HCT116 (cell line): ENCODE results near the gene MYLK. TPM values are rescaled to one million over a fixed set of nuclear protein-coding genes. Genes with fewer than 3 reads are reported as not detected.

Experiments
- ATAC-seq: fragments of 200-7000 bp; cut with Tn5 transposase; 2 replicates; pipeline ENCODE4 v1.9.1; 2020; ENCODE audit warnings: mild to moderate bottlenecking, moderate library complexity
- BruUV-seq: library from RNA; stranded (reverse); fragments of 400-500 nt; replicated peaks from 2 replicates; lab custom pipeline; 2021; lab: Mats Ljungman, UMichigan
- CTCF ChIA-PET: fragments of 300-600 bp; sonication (Branson Sonifier 250); formaldehyde crosslinking; loops from one replicate; lab custom pipeline; 2021; ENCODE audit warnings: antibody characterized with exemption; lab: Charles Lee
- POLR2A ChIA-PET: fragments of 300-600, 350-600 bp; sonication (Branson Sonifier 250); formaldehyde crosslinking; loops from one replicate; lab custom pipeline; 2021; ENCODE audit warnings: antibody characterized with exemption; lab: Charles Lee
- RAD21 ChIA-PET, 2 experiments: fragments of 300-600 bp; sonication (Branson Sonifier 250); formaldehyde crosslinking; loops; one replicate each; lab custom pipeline; 2023; ENCODE audit warnings: low total read pairs in 2 of 2; ENCODE audit not compliant: uncharacterized antibody in 2 of 2, unreplicated experiment in 2 of 2, low non-redundant PET in 1 of 2; lab: Charles Lee
- DNase-seq: peaks from one replicate; pipeline ENCODE4 v3.0.0-alpha.2; 2010; ENCODE audit warnings: low read depth, low spot score
- H2AFZ ChIP-seq: fragments of 200-600 bp; shearing (Covaris generic), sonication (generic); 2 replicates; pipeline ENCODE4 v1.6.1; 2017; ENCODE audit warnings: low read depth, mixed run types, mixed read lengths, antibody characterized with exemption, low read length; ENCODE audit not compliant: poor library complexity, severe bottlenecking
- H3K27ac ChIP-seq: 2 replicates; pipeline ENCODE4 v1.5.1; 2012; ENCODE audit warnings: low read depth, low read length
- H3K27me3 ChIP-seq: fragments of 200-600 bp; sonication (generic); 2 replicates; pipeline ENCODE4 v1.6.1; 2016; ENCODE audit warnings: mixed run types, low read length, mixed read lengths; ENCODE audit not compliant: insufficient read depth
- H3K36me3 ChIP-seq, 2 experiments: fragments of 200-500 bp in 1 of 2; fragments of 200-600 bp in 1 of 2; sonication (Bioruptor generic) in 1 of 2; sonication (generic) in 1 of 2; 2 replicates each; pipeline versions ENCODE4 v1.5.1 to v1.6.1; 2014 to 2016; ENCODE audit warnings: low read length in 2 of 2, inconsistent platforms in 1 of 2, mixed read lengths in 1 of 2, mixed run types in 1 of 2; ENCODE audit not compliant: insufficient read depth in 2 of 2, control insufficient read depth in 1 of 2
- H3K4me1 ChIP-seq, 2 experiments: fragments of 200-600 bp in 1 of 2; sonication (generic) in 1 of 2; 2 replicates each; pipeline versions ENCODE4 v1.5.1 to v1.6.1; 2012 to 2017; ENCODE audit warnings: low read length in 2 of 2, inconsistent platforms in 1 of 2, mild to moderate bottlenecking in 1 of 2, mixed read lengths in 1 of 2, mixed run types in 1 of 2, moderate library complexity in 1 of 2; ENCODE audit not compliant: insufficient read depth in 2 of 2, control insufficient read depth in 1 of 2
- H3K4me2 ChIP-seq: fragments of 200-600 bp; sonication (generic); 2 replicates; pipeline ENCODE4 v1.6.1; 2017; ENCODE audit warnings: mixed run types, low read length, mixed read lengths
- H3K4me3 ChIP-seq, 2 experiments: fragments of 200-600 bp in 1 of 2; sonication (generic) in 1 of 2; replicated peaks in 1 of 2; 2 replicates each; pipeline ENCODE4 v1.5.1; 2011 to 2016; ENCODE audit warnings: low read length in 2 of 2, control low read depth in 1 of 2, low read depth in 1 of 2, mild to moderate bottlenecking in 1 of 2, mixed read lengths in 1 of 2, mixed run types in 1 of 2
- H3K79me2 ChIP-seq: fragments of 200-600 bp; sonication (generic); 2 replicates; pipeline ENCODE4 v1.6.1; 2017; ENCODE audit warnings: mild to moderate bottlenecking, mixed run types, low read length, moderate library complexity, mixed read lengths; ENCODE audit not compliant: insufficient read depth
- H3K9ac ChIP-seq: fragments of 200-600 bp; sonication (generic); 2 replicates; pipeline ENCODE4 v1.6.1; 2016; ENCODE audit warnings: low read length, mixed read lengths
- H3K9me2 ChIP-seq: fragments of 200-600 bp; sonication (generic), shearing (Covaris generic); 2 replicates; pipeline ENCODE4 v1.6.1; 2017; ENCODE audit warnings: mixed run types, mild to moderate bottlenecking, moderate library complexity; ENCODE audit not compliant: insufficient read depth
- H3K9me3 ChIP-seq, 2 experiments: fragments of 200-500 bp in 1 of 2; fragments of 200-600 bp in 1 of 2; sonication (Bioruptor generic) in 1 of 2; sonication (generic) in 1 of 2; 2 replicates each; pipeline ENCODE4 v1.6.1; 2014 to 2017; ENCODE audit warnings: low read length in 2 of 2, mixed read lengths in 2 of 2, inconsistent platforms in 1 of 2, low read depth in 1 of 2, mild to moderate bottlenecking in 1 of 2, mixed run types in 1 of 2, moderate library complexity in 1 of 2; ENCODE audit not compliant: control insufficient read depth in 1 of 2, insufficient read depth in 1 of 2
- H4K20me1 ChIP-seq: fragments of 200-600 bp; sonication (generic), shearing (Covaris generic); 2 replicates; pipeline ENCODE4 v1.6.1; 2017; ENCODE audit warnings: mixed run types, mild to moderate bottlenecking, moderate library complexity; ENCODE audit not compliant: insufficient read depth
- ATF3 ChIP-seq: IDR thresholded peaks from 2 replicates; pipeline ENCODE4 v1.6.1; 2012
- CBX3 ChIP-seq: IDR thresholded peaks from 2 replicates; pipeline ENCODE4 v1.6.1; 2012; ENCODE audit warnings: low read depth
- CEBPB ChIP-seq: IDR thresholded peaks from 2 replicates; pipeline ENCODE4 v1.6.1; 2012; ENCODE audit warnings: low read depth
- CTCF ChIP-seq, 3 experiments: fragments of 200-600 bp in 1 of 3; sonication (generic) in 1 of 3; IDR thresholded peaks in 2 of 3; conservative IDR thresholded peaks in 1 of 3; 2 replicates each; pipeline ENCODE4 v1.5.1; 2012 to 2017; ENCODE audit warnings: low read depth in 2 of 3, low read length in 2 of 3, antibody characterized with exemption in 1 of 3, borderline replicate concordance in 1 of 3, control low read depth in 1 of 3, mild to moderate bottlenecking in 1 of 3, mixed read lengths in 1 of 3, mixed run types in 1 of 3, moderate library complexity in 1 of 3; ENCODE audit not compliant: insufficient read depth in 1 of 3
- ELF1 ChIP-seq: IDR thresholded peaks from 2 replicates; pipeline ENCODE4 v1.6.1; 2012; ENCODE audit warnings: low read depth, borderline replicate concordance
- EZH2phosphoT487 ChIP-seq: fragments of 200-600 bp; IDR thresholded peaks from 2 replicates; pipeline ENCODE4 v1.6.1; 2018; ENCODE audit warnings: antibody characterized with exemption, borderline replicate concordance
- FOSL1 ChIP-seq: IDR thresholded peaks from 2 replicates; pipeline ENCODE4 v1.6.1; 2012; ENCODE audit warnings: low read depth
- JUND ChIP-seq: IDR thresholded peaks from 2 replicates; pipeline ENCODE4 v1.6.1; 2012
- MAX ChIP-seq: IDR thresholded peaks from 2 replicates; pipeline ENCODE4 v1.6.1; 2012
- POLR2A ChIP-seq: IDR thresholded peaks from 2 replicates; pipeline ENCODE4 v1.7.0; 2011; ENCODE audit warnings: borderline replicate concordance; ENCODE audit not compliant: insufficient read depth, insufficient read length; ENCODE audit errors: extremely low read depth
- POLR2AphosphoS5 ChIP-seq: IDR thresholded peaks from 2 replicates; pipeline ENCODE4 v1.6.1; 2011; ENCODE audit warnings: mild to moderate bottlenecking, low read depth, low read length, moderate library complexity
- RAD21 ChIP-seq: IDR thresholded peaks from 2 replicates; pipeline ENCODE4 v1.6.1; 2012; ENCODE audit warnings: low read depth, mild to moderate bottlenecking
- SRF ChIP-seq: IDR thresholded peaks from 2 replicates; pipeline ENCODE4 v1.6.1; 2012; ENCODE audit warnings: low read depth
- TCF7L2 ChIP-seq: IDR thresholded peaks from 2 replicates; pipeline ENCODE4 v1.7.0; 2011; ENCODE audit warnings: borderline replicate concordance, inconsistent platforms; ENCODE audit not compliant: insufficient read depth, insufficient read length; ENCODE audit errors: extremely low read depth
- YY1 ChIP-seq: IDR thresholded peaks from 2 replicates; pipeline ENCODE4 v1.6.1; 2011; ENCODE audit warnings: low read length, low read depth, moderate library complexity, mild to moderate bottlenecking; ENCODE audit not compliant: insufficient replicate concordance; ENCODE audit errors: extremely low read depth
- ZBTB33 ChIP-seq: IDR thresholded peaks from 2 replicates; pipeline ENCODE4 v1.6.1; 2011; ENCODE audit warnings: mild to moderate bottlenecking, low read length, moderate library complexity; ENCODE audit not compliant: insufficient replicate concordance; ENCODE audit errors: extremely low read depth
- ZFX ChIP-seq: fragments of 450-650 bp; IDR thresholded peaks from 2 replicates; pipeline ENCODE4 v1.6.1; 2017
- ZNF274 ChIP-seq: fragments of 200-500 bp; sonication (Bioruptor generic); IDR thresholded peaks from 2 replicates; pipeline ENCODE4 v1.6.1; 2014; ENCODE audit warnings: mild to moderate bottlenecking, low read depth, low read length, inconsistent platforms
- intact Hi-C: fragments of 100-400 bp; cut with micrococcal nuclease; formaldehyde crosslinking; loops from 2 replicates; pipeline ENCODE4 v1.10.0; 2022
- total RNA-seq: library from RNA; stranded (reverse); gene quantifications from one replicate; pipeline ENCODE4 v1.2.1, GENCODE V29; 2021; ENCODE audit not compliant: unreplicated experiment

MYLK gene
- total RNA-seq, 1 experiment from 2014 or later: 3.8 TPM

DNA sequence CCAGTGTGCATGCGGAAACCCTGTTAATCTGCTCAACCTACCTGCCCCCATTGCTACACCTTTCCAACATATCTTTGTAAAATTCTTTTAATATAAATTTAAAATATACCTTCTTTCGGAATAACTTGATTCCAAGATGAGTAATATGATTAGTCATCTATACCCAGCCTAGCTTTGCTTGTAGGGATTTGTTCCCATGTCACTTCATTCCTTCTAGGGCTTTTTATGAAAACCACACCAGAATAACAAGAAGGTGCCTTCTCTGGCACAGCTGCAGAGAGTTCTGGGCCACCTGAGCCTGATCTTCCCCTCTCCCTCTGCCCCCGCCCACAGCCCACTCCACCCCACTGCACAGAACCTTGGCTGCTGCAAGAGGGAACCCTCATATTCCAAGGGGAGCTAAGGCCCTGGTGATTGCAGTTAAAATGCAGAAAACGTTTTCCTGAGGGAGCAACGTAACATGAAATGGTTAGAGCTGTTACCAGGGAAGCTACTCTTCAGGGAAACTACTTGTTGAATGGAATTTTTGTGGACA, 260.7 kb downstream of the MYLK start:
- ChIA-PET POLR2A (no interaction called here), CTCF (interaction anchor here (1.9 kb wide), 1 partner anchor 19 kb away, joined by 7 read pairs; no protein-coding TSS in a partner anchor), RAD21 (interaction anchor here in 1 of 2 experiments (1.0 kb wide), 1 partner anchor 19 kb away, joined by 3 read pairs; no protein-coding TSS in a partner anchor)
- no peaks in the 10 kb centered on the region for H3K9me2 ChIP-seq
- no TSS peak for BruUV-seq
- H3K36me3 ChIP-seq: no peaks in the 10 kb centered on the region
- no peaks in the 10 kb centered on the region for H3K27me3 ChIP-seq
- H3K9me3 ChIP-seq: no peaks in the 10 kb centered on the region
- no peaks in the 10 kb centered on the region for H4K20me1 ChIP-seq
- no peak overlapping the region for H3K4me2 ChIP-seq
- no peak overlapping the region for H3K9ac ChIP-seq
- no peak overlapping the region for H3K4me3 ChIP-seq
- intact Hi-C loops: no loop called here
- ATAC-seq: no peak
- no peaks in the 10 kb centered on the region for H3K79me2 ChIP-seq
- TF ChIP-seq CTCF (IDR thresholded peaks at IDR 0.05 in 2 of 3, conservative IDR thresholded peaks at IDR 0.05 in 1 of 3; ENCODE audit: borderline replicate concordance in 1 of 3, insufficient read depth in 1 of 3, low read depth in 2 of 3, low read length in 2 of 3) (no peak), ZBTB33 (no peak), ATF3 (no peak), FOSL1 (no peak), ELF1 (no peak), SRF (no peak), MAX (no peak), ZNF274 (no peak), YY1 (no peak), POLR2A (no peak), EZH2phosphoT487 (no peak), TCF7L2 (no peak), ZFX (no peak), CBX3 (no peak), POLR2AphosphoS5 (no peak), JUND (no peak), RAD21 (no peak), CEBPB (no peak)
- no peak for DNase-seq
- no peak overlapping the region for H3K27ac ChIP-seq
- H2AFZ ChIP-seq: no peak overlapping the region
- 0 out of 4 replicates have a peak, but pooled peaks cover 0 to 3% of the 10 kb centered on the region in 2 experiments for H3K4me1 ChIP-seq
